OCI-LY7 (cell line): ENCODE results near the gene KRTAP13-1. TPM values are rescaled to one million over a fixed set of nuclear protein-coding genes. Genes with fewer than 3 reads are reported as not detected.

Source experiments
- Bru-seq: library from RNA; stranded (reverse); fragments of 400-500 nt; gene quantifications from one replicate; lab custom pipeline; 2021; lab: Mats Ljungman, UMichigan
- BruChase-seq, 2 experiments: library from RNA; stranded (reverse); fragments of 400-500 nt; gene quantifications; one replicate each; lab custom pipeline; 2021; lab: Mats Ljungman, UMichigan
- BruUV-seq: library from RNA; stranded (reverse); fragments of 400-500 nt; replicated peaks from 2 replicates; lab custom pipeline; 2021; lab: Mats Ljungman, UMichigan
- CTCF ChIA-PET: fragments of 300-600 bp; sonication (Branson Sonifier 250); formaldehyde crosslinking; loops from one replicate; lab custom pipeline; 2022; ENCODE audit warnings: antibody characterized with exemption; ENCODE audit not compliant: unreplicated experiment; lab: Charles Lee
- POLR2A ChIA-PET: fragments of 300-600 bp; sonication (Branson Sonifier 250); formaldehyde crosslinking; loops from one replicate; lab custom pipeline; 2022; ENCODE audit warnings: antibody characterized with exemption; lab: Charles Lee
- DNase-seq: peaks from one replicate; pipeline ENCODE4 v3.0.0-alpha.2; 2015; ENCODE audit warnings: low spot score
- H2AFZ ChIP-seq: fragments of 200-600 bp; sonication (generic), shearing (Covaris generic); 2 replicates; pipeline ENCODE4 v1.6.1; 2014; ENCODE audit warnings: mild to moderate bottlenecking, antibody characterized with exemption, low read length, moderate library complexity
- H3K27ac ChIP-seq: fragments of 200-600 bp; sonication (generic); 2 replicates; pipeline ENCODE4 v1.5.1; 2014; ENCODE audit warnings: mixed run types, low read depth, mild to moderate bottlenecking, moderate library complexity, low read length, inconsistent platforms; ENCODE audit not compliant: poor library complexity, severe bottlenecking
- H3K36me3 ChIP-seq: fragments of 200-600 bp; sonication (generic); 2 replicates; pipeline ENCODE4 v1.6.1; 2014; ENCODE audit warnings: mild to moderate bottlenecking, antibody characterized with exemption, low read length, moderate library complexity, mixed read lengths; ENCODE audit not compliant: insufficient read depth
- H3K4me1 ChIP-seq: fragments of 200-600 bp; sonication (generic); 2 replicates; pipeline ENCODE4 v1.5.1; 2014; ENCODE audit warnings: mild to moderate bottlenecking, low read length; ENCODE audit not compliant: insufficient read depth, poor library complexity, severe bottlenecking
- H3K4me2 ChIP-seq: fragments of 200-600 bp; sonication (generic); 2 replicates; pipeline ENCODE4 v1.6.1; 2014; ENCODE audit warnings: mild to moderate bottlenecking, low read length
- H3K4me3 ChIP-seq: fragments of 200-600 bp; sonication (generic); 2 replicates; pipeline ENCODE4 v1.5.1; 2014; ENCODE audit warnings: mild to moderate bottlenecking, low read depth, low read length; ENCODE audit not compliant: poor library complexity, severe bottlenecking
- H3K79me2 ChIP-seq: fragments of 200-600 bp; sonication (generic); 2 replicates; pipeline ENCODE4 v1.6.1; 2016; ENCODE audit warnings: low read depth, mild to moderate bottlenecking, low read length, moderate library complexity, mixed read lengths; ENCODE audit not compliant: insufficient read depth
- H3K9me2 ChIP-seq: fragments of 200-600 bp; sonication (generic); 2 replicates; pipeline ENCODE4 v1.6.1; 2016; ENCODE audit warnings: mild to moderate bottlenecking, low read length, mixed read lengths; ENCODE audit not compliant: insufficient read depth
- H3K9me3 ChIP-seq: fragments of 200-600 bp; sonication (generic); 2 replicates; pipeline ENCODE4 v1.6.1; 2014; ENCODE audit warnings: mild to moderate bottlenecking, mixed run types, low read length, mixed read lengths
- H4K20me1 ChIP-seq: fragments of 200-600 bp; sonication (generic); 2 replicates; pipeline ENCODE4 v1.6.1; 2014; ENCODE audit warnings: mild to moderate bottlenecking, antibody characterized with exemption, low read length, moderate library complexity, mixed read lengths; ENCODE audit not compliant: insufficient read depth
- CTCF ChIP-seq: fragments of 200-600 bp; sonication (generic); conservative IDR thresholded peaks from 2 replicates; pipeline ENCODE4 v1.5.1; 2014; ENCODE audit warnings: mild to moderate bottlenecking, antibody characterized with exemption, low read length, moderate library complexity, mixed read lengths
- EZH2phosphoT487 ChIP-seq: fragments of 200-600 bp; sonication (generic); IDR thresholded peaks from 2 replicates; pipeline ENCODE4 v1.6.1; 2018; ENCODE audit warnings: low read depth, borderline replicate concordance, mild to moderate bottlenecking, mixed run types, antibody characterized with exemption, low read length, moderate library complexity, mixed read lengths
- intact Hi-C: fragments of 100-400 bp; cut with micrococcal nuclease; formaldehyde crosslinking; loops from one replicate; pipeline ENCODE4 v1.10.0; 2022; ENCODE audit not compliant: unreplicated experiment
- long read RNA-seq: library from polyadenylated mRNA; stranded (forward); transcript quantifications from one replicate; pipeline ENCODE4 v2.0.0, GENCODE V29; 2022
- total RNA-seq, 2 experiments: library from RNA; depleted of rRNA in 1 of 2; stranded (reverse); fragments of >200 nt in 1 of 2; shearing (Covaris generic) in 1 of 2; gene quantifications; 2 replicates each; pipeline ENCODE4 v1.2.3, GENCODE V29; 2014 to 2022

Gene KRTAP13-1, protein sequence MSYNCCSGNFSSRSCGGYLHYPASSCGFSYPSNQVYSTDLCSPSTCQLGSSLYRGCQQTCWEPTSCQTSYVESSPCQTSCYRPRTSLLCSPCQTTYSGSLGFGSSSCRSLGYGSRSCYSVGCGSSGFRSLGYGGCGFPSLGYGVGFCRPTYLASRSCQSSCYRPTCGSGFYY
- total RNA-seq (2014; rRNA removed; shearing (Covaris generic)) = not detected in 2 replicates
- total RNA-seq (2022) = not detected in 2 replicates
- not detected for Bru-seq, nascent RNA
- not detected for BruChase-seq, experiment 1, labeled RNA remaining after a 6-hour chase
- BruChase-seq, experiment 2, labeled RNA remaining after a 2-hour chase = not detected
- long read RNA-seq = 0 reads

DNA sequence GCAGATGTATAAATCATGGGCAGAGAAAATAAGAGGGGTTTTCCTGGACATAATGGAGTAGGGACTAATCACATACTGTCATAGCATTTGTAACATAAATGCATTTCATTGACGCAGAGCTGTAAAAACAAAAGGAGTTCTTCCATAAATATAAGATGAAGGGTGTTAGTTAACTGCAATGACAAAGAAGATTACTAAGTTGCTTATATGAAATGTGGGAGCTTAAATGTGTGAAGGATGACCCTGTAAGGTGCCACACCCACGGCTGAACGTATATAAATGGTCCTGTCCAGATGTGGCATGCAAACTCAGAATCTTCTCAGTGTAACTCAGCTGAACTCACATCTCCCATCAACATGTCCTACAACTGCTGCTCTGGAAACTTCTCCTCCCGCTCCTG is at the start of gene KRTAP13-1:
TSS of gene KRTAP13-1 (plus strand) at position 301 of the 400 bp plus-strand sequence. CDS start at position 357, 56 bp downstream.
- intact Hi-C loops = no loop called here
- CTCF ChIA-PET = no interaction called here
- POLR2A ChIA-PET = no interaction called here

DNA sequence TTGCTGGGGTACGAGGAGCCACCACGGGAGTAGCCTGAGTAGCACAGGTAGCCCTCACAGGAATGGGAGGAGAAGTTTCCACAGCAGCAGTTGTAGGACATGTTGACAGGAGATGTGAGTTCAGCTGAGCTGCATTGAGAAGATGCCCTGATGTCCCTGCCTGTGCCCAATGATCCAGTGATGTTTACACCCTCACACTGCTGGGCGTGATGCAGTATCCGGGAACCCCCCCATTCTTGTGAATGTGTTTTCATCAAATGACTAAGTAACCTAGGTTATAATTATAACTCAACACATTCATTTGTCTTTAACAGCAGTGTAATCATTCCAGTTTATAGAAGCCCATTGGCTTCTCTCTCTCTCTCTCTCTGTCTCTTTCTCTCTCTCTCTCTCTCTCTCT is 47.3 kb upstream of the KRTAP13-1 start, which contains the start of gene KRTAP23-1:
TSS of gene KRTAP23-1 (minus strand) at position 101 of the 400 bp plus-strand sequence. CDS start at position 101, 0 bp downstream.
- Histone ChIP-seq H3K9me2 (no peaks in the 10 kb centered on the region), H2AFZ (no peak within 1 kb of the TSS), H3K4me2 (no peak within 1 kb of the TSS), H3K36me3 (no peaks in the 10 kb centered on the region), H4K20me1 (no peaks in the 10 kb centered on the region), H3K9me3 (no peaks in the 10 kb centered on the region), H3K4me3 (no peak within 1 kb of the TSS), H3K4me1 (no peaks in the 10 kb centered on the region), H3K79me2 (no peaks in the 10 kb centered on the region), H3K27ac (no peak within 1 kb of the TSS)
- no TSS peak for BruUV-seq
- no peak for DNase-seq
- ChIA-PET CTCF (no interaction called here), POLR2A (interaction anchor here (0.8 to 1.5 kb wide), 2 partner anchors 11 to 13 kb away, joined by 3 to 5 read pairs; no protein-coding TSS in a partner anchor)
- intact Hi-C loops = no loop called here
- TF ChIP-seq CTCF (no peak), EZH2phosphoT487 (no peak)

More for the DNA sequence above, at the start of gene KRTAP13-1:
- DNase-seq = no peak
- TF ChIP-seq CTCF = no peak
- no peak for TF ChIP-seq EZH2phosphoT487
- Histone ChIP-seq H3K36me3 (no peaks in the 10 kb centered on the region), H3K4me3 (no peak within 1 kb of the TSS), H3K4me1 (no peaks in the 10 kb centered on the region), H3K9me3 (no peaks in the 10 kb centered on the region), H4K20me1 (no peaks in the 10 kb centered on the region), H2AFZ (no peak within 1 kb of the TSS), H3K9me2 (no peaks in the 10 kb centered on the region), H3K4me2 (no peak within 1 kb of the TSS), H3K27ac (no peak within 1 kb of the TSS), H3K79me2 (no peaks in the 10 kb centered on the region)
- no TSS peak for BruUV-seq

GRCh38 chr21:30349572-30349971 is 46.3 kb upstream of the KRTAP13-1 start:
- H3K4me2 ChIP-seq = no peak overlapping the region
- H4K20me1 ChIP-seq = no peaks in the 10 kb centered on the region
- H3K9me3 ChIP-seq = no peaks in the 10 kb centered on the region
- no peaks in the 10 kb centered on the region for H3K9me2 ChIP-seq
- H3K4me1 ChIP-seq = no peaks in the 10 kb centered on the region
- H3K79me2 ChIP-seq = no peaks in the 10 kb centered on the region
- POLR2A ChIA-PET = interaction anchor here (0.9 to 1.5 kb wide), 2 partner anchors 10 to 18 kb away, joined by 3 to 4 read pairs; no protein-coding TSS in a partner anchor
- no peak for DNase-seq
- TF ChIP-seq CTCF = no peak
- no peak for TF ChIP-seq EZH2phosphoT487
- intact Hi-C loops = no loop called here
- H3K27ac ChIP-seq = no peak overlapping the region
- no peak overlapping the region for H2AFZ ChIP-seq
- H3K4me3 ChIP-seq = no peak overlapping the region
- H3K36me3 ChIP-seq = no peaks in the 10 kb centered on the region
- BruUV-seq = no TSS peak
- CTCF ChIA-PET = no interaction called here
